ENCODE results near the gene PPBP. TPM values are rescaled to one million over a fixed set of nuclear protein-coding genes. Genes with fewer than 3 reads are reported as not detected.

Gene PPBP
- total RNA-seq, 6 experiments from 2014 or later: not detected

DNA sequence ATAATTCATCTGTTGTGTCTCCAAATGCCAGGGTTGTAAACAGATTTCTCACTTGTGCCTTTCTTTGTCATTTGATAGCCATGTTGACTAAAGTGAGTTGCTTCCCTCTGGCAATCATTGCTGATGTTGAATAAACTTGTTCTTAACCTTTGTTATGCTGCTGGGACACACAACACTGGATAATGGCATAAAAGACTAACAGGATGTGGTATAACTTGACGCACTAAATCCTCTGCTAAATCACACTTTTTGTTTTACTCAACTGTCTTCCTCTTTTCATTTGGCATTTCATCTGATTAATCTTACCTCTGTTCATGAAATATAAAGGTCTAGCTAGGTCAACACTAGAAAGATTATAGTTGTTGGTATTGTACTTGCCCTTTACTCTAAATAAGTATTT lies 28.1 kb upstream of the PPBP start:
- Mint-ChIP-seq H3K9me3 (no peaks in the 10 kb centered on the region), H3K27me3 (ENCODE audit: insufficient read depth) (peaks cover 10% of the 10 kb centered on the region)
- DNase-seq: no peak

DNA sequence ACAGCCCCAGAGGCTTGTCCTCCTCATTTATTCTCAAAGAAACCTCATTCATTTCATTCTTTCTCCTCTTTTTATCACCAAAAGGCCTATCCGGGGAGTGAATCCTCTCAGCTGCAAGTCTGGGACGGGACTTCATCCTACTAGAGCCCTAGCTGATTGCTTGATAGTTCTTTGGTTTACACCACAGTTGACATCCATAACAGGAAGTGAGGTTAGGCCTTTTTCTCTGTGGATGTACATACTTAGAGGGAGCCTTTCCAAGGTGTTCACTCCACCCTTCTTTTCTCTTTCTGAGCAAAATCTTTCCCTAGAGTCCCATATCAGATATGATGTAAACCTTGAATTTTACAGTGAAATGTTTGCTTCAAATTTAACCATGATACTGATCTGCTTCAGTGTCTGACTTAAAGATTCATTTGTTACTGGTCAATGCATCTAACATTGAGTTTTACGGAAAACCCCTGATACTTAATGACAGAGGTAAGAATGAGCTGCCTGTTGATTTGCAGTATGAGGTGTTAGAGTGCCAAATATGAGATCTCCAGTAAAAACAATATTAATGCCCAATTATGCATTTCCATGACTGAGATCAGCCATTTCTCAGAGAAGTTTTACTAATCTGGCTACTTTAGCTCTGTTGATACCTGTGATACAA lies 27.3 kb upstream of the PPBP start:
- no peak for DNase-seq
- Mint-ChIP-seq H3K4me3 (no peak overlapping the region), H3K27me3 (ENCODE audit: insufficient read depth) (peaks cover 11% of the 10 kb centered on the region), H3K27ac (no peak overlapping the region), H3K9me3 (no peaks in the 10 kb centered on the region), H3K4me1 (ENCODE audit: low read depth) (no peaks in the 10 kb centered on the region), H3K36me3 (ENCODE audit: low read depth) (no peaks in the 10 kb centered on the region)
- TF ChIP-seq, protein P1, sequence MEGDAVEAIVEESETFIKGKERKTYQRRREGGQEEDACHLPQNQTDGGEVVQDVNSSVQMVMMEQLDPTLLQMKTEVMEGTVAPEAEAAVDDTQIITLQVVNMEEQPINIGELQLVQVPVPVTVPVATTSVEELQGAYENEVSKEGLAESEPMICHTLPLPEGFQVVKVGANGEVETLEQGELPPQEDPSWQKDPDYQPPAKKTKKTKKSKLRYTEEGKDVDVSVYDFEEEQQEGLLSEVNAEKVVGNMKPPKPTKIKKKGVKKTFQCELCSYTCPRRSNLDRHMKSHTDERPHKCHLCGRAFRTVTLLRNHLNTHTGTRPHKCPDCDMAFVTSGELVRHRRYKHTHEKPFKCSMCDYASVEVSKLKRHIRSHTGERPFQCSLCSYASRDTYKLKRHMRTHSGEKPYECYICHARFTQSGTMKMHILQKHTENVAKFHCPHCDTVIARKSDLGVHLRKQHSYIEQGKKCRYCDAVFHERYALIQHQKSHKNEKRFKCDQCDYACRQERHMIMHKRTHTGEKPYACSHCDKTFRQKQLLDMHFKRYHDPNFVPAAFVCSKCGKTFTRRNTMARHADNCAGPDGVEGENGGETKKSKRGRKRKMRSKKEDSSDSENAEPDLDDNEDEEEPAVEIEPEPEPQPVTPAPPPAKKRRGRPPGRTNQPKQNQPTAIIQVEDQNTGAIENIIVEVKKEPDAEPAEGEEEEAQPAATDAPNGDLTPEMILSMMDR (IDR thresholded peaks at IDR 0.05): no peak

More for the DNA sequence above, 28.1 kb upstream of the PPBP start:
- Mint-ChIP-seq H3K4me3 (no peak overlapping the region), H3K4me1 (ENCODE audit: low read depth) (no peaks in the 10 kb centered on the region), H3K36me3 (ENCODE audit: low read depth) (no peaks in the 10 kb centered on the region), H3K27ac (no peak overlapping the region)
- TF ChIP-seq, protein P1 (IDR thresholded peaks at IDR 0.05): no peak

GRCh38 chr4:74014332-74014731 lies 26.3 kb upstream of the PPBP start:
- H3K4me1 Mint-ChIP-seq (ENCODE audit: low read depth): no peaks in the 10 kb centered on the region
- H3K4me3 Mint-ChIP-seq: no peak overlapping the region
- DNase-seq: no peak
- H3K27ac Mint-ChIP-seq: no peak overlapping the region
- H3K9me3 Mint-ChIP-seq: no peaks in the 10 kb centered on the region
- H3K27me3 Mint-ChIP-seq (ENCODE audit: insufficient read depth): peaks cover 14% of the 10 kb centered on the region
- TF ChIP-seq, protein P1 (IDR thresholded peaks at IDR 0.05): no peak
- H3K36me3 Mint-ChIP-seq (ENCODE audit: low read depth): no peaks in the 10 kb centered on the region

DNA sequence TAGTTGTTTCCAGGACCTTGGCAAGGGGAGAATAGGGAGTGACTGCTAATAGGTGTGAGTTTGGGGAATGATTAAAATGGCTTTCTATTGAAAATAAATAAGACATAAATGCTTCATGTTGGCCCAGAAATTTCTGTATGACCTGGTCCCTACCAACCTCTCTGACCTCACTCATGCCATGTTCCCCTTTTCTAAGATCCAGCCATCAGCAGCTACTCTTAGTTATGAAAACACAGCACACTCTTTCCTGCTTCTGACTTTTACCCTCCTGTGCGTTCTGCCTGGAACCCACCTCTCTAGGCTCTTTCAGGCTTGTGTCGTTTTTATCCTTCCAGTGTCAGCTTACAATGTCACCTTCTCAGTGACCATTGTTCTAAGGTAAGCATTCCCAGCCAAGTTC lies 25.3 kb upstream of the PPBP start:
- Mint-ChIP-seq H3K27me3 (ENCODE audit: insufficient read depth) (peaks cover 11% of the 10 kb centered on the region), H3K4me3 (no peak overlapping the region), H3K4me1 (ENCODE audit: low read depth) (no peaks in the 10 kb centered on the region), H3K9me3 (no peaks in the 10 kb centered on the region), H3K36me3 (ENCODE audit: low read depth) (no peaks in the 10 kb centered on the region), H3K27ac (no peak overlapping the region)
- no peak for DNase-seq
- TF ChIP-seq, protein P1 (IDR thresholded peaks at IDR 0.05): no peak

GRCh38 chr4:74012130-74012529 lies 24.1 kb upstream of the PPBP start:
- no peak for DNase-seq
- Mint-ChIP-seq H3K4me3 (no peak overlapping the region), H3K36me3 (ENCODE audit: low read depth) (no peaks in the 10 kb centered on the region), H3K27me3 (ENCODE audit: insufficient read depth) (peaks cover 11% of the 10 kb centered on the region), H3K4me1 (ENCODE audit: low read depth) (no peaks in the 10 kb centered on the region), H3K9me3 (no peaks in the 10 kb centered on the region), H3K27ac (no peak overlapping the region)
- TF ChIP-seq, protein P1 (IDR thresholded peaks at IDR 0.05): no peak
